ENCODE results near the gene KCNG4. TPM values are rescaled to one million over a fixed set of nuclear protein-coding genes. Genes with fewer than 3 reads are reported as not detected.
A peak's percentile ranks its signal among the peaks of the same experiment; 100 is the strongest.

KCNG4 gene
- total and polyA plus RNA-seq, 11 donors: not detected

- Histone ChIP-seq H3K4me1 (peaks cover 7 to 88% (median 47%) of the 10 kb centered on the region in 12 donors), H3K27ac (peak overlapping the region in 7 of 12 donors; percentile 4 to 85 (median 35)), H3K36me3 (peaks cover 0 to 71% (median 59%) of the 10 kb centered on the region in 9 donors), H3K4me3 (peak overlapping the region in 2 of 12 donors; percentile 5 to 24), H3K27me3 (no peaks in the 10 kb centered on the region), H3K9me3 (no peaks in the 10 kb centered on the region)
- TF ChIP-seq, protein P1, sequence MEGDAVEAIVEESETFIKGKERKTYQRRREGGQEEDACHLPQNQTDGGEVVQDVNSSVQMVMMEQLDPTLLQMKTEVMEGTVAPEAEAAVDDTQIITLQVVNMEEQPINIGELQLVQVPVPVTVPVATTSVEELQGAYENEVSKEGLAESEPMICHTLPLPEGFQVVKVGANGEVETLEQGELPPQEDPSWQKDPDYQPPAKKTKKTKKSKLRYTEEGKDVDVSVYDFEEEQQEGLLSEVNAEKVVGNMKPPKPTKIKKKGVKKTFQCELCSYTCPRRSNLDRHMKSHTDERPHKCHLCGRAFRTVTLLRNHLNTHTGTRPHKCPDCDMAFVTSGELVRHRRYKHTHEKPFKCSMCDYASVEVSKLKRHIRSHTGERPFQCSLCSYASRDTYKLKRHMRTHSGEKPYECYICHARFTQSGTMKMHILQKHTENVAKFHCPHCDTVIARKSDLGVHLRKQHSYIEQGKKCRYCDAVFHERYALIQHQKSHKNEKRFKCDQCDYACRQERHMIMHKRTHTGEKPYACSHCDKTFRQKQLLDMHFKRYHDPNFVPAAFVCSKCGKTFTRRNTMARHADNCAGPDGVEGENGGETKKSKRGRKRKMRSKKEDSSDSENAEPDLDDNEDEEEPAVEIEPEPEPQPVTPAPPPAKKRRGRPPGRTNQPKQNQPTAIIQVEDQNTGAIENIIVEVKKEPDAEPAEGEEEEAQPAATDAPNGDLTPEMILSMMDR (IDR thresholded peaks at IDR 0.05): no peak
- no peak for TF ChIP-seq POLR2A (IDR thresholded peaks at IDR 0.05)
- intact Hi-C loops (cut with DNase I): loop anchor here in 9 of 10 donors (5.0 to 10.0 kb wide), 11 partner anchors 32 to 355 kb away; partner anchors contain the start of genes DNAAF1 (in 2 of the 9), HSDL1 (in 2 of the 9), OSGIN1 (in 2 of the 9) and NECAB2 (in 1 of the 9)
- no peak for DNase-seq
- no peak for ATAC-seq
- 75 to 87% (median 77%) methylated on average over 17 to 33 of the region's 33 CpGs for WGBS, 4 donors
Observed at GRCh38 chr16:84179612-84180320, 60.0 kb downstream of the KCNG4 start.

DNA sequence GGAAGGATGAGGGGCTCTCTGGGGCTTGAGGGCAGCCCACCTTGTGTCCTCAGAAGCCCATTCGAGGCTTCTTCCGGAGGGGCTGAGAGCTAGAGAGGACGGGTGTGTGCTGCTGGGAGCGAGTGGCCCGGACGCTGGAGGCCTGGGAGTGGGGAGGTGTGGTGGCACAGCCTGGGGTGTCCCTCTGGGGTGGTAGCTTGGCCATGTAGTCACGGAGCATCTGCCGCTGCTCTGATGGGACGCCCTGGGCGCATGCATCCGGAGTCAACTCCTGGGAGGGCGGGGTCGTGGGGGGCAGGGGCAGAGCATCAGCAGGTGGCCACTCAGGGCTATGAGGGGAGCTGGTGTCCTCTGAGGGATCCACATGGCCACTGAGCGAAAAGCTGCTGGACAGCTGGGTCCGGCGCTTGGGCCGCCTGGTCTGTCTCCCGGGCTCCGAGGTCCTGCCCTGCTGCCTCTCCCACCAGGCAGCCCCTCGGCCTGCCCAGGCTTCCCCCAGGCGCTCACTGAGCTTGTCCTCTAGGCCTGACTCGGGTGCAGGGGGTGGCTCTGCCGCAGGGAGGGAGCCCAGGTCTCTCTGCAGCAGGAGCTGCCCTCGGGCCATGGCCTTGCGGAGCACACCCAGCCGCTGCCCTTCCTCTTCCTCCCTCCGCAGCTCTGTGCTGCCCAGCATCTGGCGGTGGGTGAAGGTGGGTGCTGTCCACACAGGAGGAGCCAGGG is 60.8 kb downstream of the KCNG4 start:
- Histone ChIP-seq H3K4me3 (no peak overlapping the region), H3K36me3 (peaks cover 0 to 65% (median 56%) of the 10 kb centered on the region in 9 donors), H3K9me3 (no peaks in the 10 kb centered on the region), H3K27me3 (no peaks in the 10 kb centered on the region), H3K4me1 (peaks cover 7 to 81% (median 41%) of the 10 kb centered on the region in 12 donors), H3K27ac (peak overlapping the region in 5 of 12 donors; percentile 29 to 85 (median 80))
- TF ChIP-seq, protein P1 (IDR thresholded peaks at IDR 0.05): no peak
- no peak for TF ChIP-seq POLR2A (IDR thresholded peaks at IDR 0.05)
- no peak for DNase-seq
- 80 to 91% (median 88%) methylated on average over 13 to 28 of the region's 28 CpGs for WGBS, 4 donors
- ATAC-seq: no peak
- intact Hi-C loops (cut with DNase I): loop anchor here in 6 of 10 donors (5.0 to 10.0 kb wide), 6 partner anchors 92 to 224 kb away; partner anchors contain the start of genes NECAB2 (in 1 of the 6) and OSGIN1 (in 1 of the 6)

DNA sequence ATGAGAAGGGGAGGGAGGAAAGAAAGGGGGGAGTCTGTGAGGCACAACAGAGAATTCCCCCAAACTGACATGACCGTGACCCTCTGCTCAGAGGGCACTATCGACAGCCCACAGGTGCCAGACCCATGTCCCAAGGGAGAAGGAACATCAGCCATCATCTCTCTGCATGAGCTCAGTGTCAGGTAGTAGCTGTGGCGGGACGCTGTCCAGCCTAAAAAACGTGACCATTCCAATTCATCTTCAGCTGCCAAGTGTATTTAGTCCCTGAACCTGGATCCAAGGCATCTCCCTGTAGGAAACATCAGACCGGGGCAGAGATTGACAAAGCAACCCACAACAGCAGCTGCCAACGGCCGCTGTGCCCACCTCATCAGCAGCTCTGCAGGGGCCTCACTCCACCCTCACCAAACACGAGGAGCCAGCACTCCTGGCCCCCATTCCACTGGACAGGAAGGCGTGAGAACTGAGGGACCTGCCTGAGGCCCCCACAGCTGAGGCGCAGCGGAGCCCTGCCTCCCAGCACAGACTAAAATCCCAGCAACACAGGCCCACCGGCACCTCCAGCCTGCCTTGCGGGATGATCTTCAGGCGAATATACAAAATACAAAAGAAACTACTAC is 61.6 kb downstream of the KCNG4 start:
- H3K27me3 ChIP-seq: no peaks in the 10 kb centered on the region
- no peak for DNase-seq
- no peaks in the 10 kb centered on the region for H3K9me3 ChIP-seq
- peaks cover 7 to 73% (median 38%) of the 10 kb centered on the region in 12 donors for H3K4me1 ChIP-seq
- H3K27ac ChIP-seq: peak overlapping the region in 11 of 12 donors; percentile 9 to 85 (median 81)
- 64 to 77% (median 77%) methylated on average over 10 to 15 of the region's 15 CpGs for WGBS, 4 donors
- TF ChIP-seq, protein P1 (IDR thresholded peaks at IDR 0.05): no peak
- TF ChIP-seq POLR2A (IDR thresholded peaks at IDR 0.05): no peak
- H3K4me3 ChIP-seq: no peak overlapping the region
- peak in 1 of 4 donors; percentile 19 for ATAC-seq
- intact Hi-C loops (cut with DNase I): loop anchor here in 6 of 10 donors (5.0 to 10.0 kb wide), 6 partner anchors 91 to 223 kb away; partner anchors contain the start of genes NECAB2 (in 1 of the 6) and OSGIN1 (in 1 of the 6)
- peaks cover 0 to 57% (median 50%) of the 10 kb centered on the region in 9 donors for H3K36me3 ChIP-seq
